SK-N-SH (cell line): ENCODE results near the gene CAMK4. TPM values are rescaled to one million over a fixed set of nuclear protein-coding genes. Genes with fewer than 3 reads are reported as not detected.

Experiments used
- CTCF ChIA-PET: fragments of 300-600, 350-600 bp; formaldehyde crosslinking; extraction: SDS; loops from one replicate; lab custom pipeline; 2021; lab: Yijun Ruan, JAX
- POLR2A ChIA-PET: fragments of 350-600 bp; sonication (Branson Sonifier 250); formaldehyde crosslinking; extraction: SDS; loops from one replicate; lab custom pipeline; 2020; ENCODE audit warnings: antibody characterized with exemption, inconsistent platforms; lab: Yijun Ruan, JAX
- DNase-seq: peaks from one replicate; pipeline ENCODE4 v3.0.0; 2012
- H2AFZ ChIP-seq: fragments of 200-600 bp; sonication (generic); 2 replicates; pipeline ENCODE4 v1.8.1; 2016; ENCODE audit warnings: antibody characterized with exemption, mild to moderate bottlenecking, low read depth
- H3F3A ChIP-seq: fragments of 200-600 bp; sonication (generic); replicated peaks from 2 replicates; pipeline ENCODE3; 2016; ENCODE audit warnings: antibody characterized with exemption, mild to moderate bottlenecking; ENCODE audit not compliant: insufficient read depth
- H3K27ac ChIP-seq, 2 experiments: fragments of 200-500 bp in 1 of 2; fragments of 200-600 bp in 1 of 2; sonication (Bioruptor generic) in 1 of 2; sonication (generic), shearing (Covaris generic) in 1 of 2; 2 replicates each; pipeline versions ENCODE4 v1.5.1 to v1.6.1; 2014 to 2016; ENCODE audit warnings: low read depth in 2 of 2, inconsistent platforms in 1 of 2, low read length in 1 of 2, mild to moderate bottlenecking in 1 of 2, mixed read lengths in 1 of 2
- H3K27me3 ChIP-seq: fragments of 200-600 bp; sonication (generic), shearing (Covaris generic); 2 replicates; pipeline ENCODE4 v1.6.1; 2016; ENCODE audit warnings: mixed run types; ENCODE audit not compliant: insufficient read depth
- H3K36me3 ChIP-seq, 2 experiments: fragments of 200-500 bp in 1 of 2; fragments of 200-600 bp in 1 of 2; sonication (Bioruptor generic) in 1 of 2; sonication (generic) in 1 of 2; replicated peaks in 1 of 2; 2 replicates each; pipeline versions ENCODE3 to v1.5.1; 2014 to 2016; ENCODE audit warnings: low read length in 1 of 2, mild to moderate bottlenecking in 1 of 2; ENCODE audit not compliant: insufficient read depth in 2 of 2, control insufficient read depth in 1 of 2
- H3K4me1 ChIP-seq, 2 experiments: fragments of 200-500 bp in 1 of 2; fragments of 200-600 bp in 1 of 2; sonication (Bioruptor generic) in 1 of 2; sonication (generic), shearing (Covaris generic) in 1 of 2; 2 replicates each; pipeline versions ENCODE4 v1.5.1 to v1.6.1; 2014 to 2016; ENCODE audit warnings: low read depth in 1 of 2, low read length in 1 of 2, mixed run types in 1 of 2; ENCODE audit not compliant: insufficient read depth in 2 of 2, control insufficient read depth in 1 of 2
- H3K4me2 ChIP-seq: fragments of 200-600 bp; sonication (generic), shearing (Covaris generic); 2 replicates; pipeline ENCODE4 v1.6.1; 2017; ENCODE audit warnings: mixed run types
- H3K4me3 ChIP-seq, 2 experiments: fragments of 200-500 bp in 1 of 2; fragments of 200-600 bp in 1 of 2; sonication (Bioruptor generic) in 1 of 2; sonication (generic), shearing (Covaris generic) in 1 of 2; 2 replicates each; pipeline versions ENCODE4 v1.5.1 to v1.8.1; 2014 to 2016; ENCODE audit warnings: low read depth in 2 of 2, inconsistent platforms in 1 of 2, low read length in 1 of 2, mild to moderate bottlenecking in 1 of 2, mixed read lengths in 1 of 2, moderate library complexity in 1 of 2
- H3K79me2 ChIP-seq: fragments of 200-600 bp; sonication (generic); 2 replicates; pipeline ENCODE4 v1.8.1; 2017; ENCODE audit warnings: mild to moderate bottlenecking; ENCODE audit not compliant: insufficient read depth
- H3K9ac ChIP-seq: fragments of 200-600 bp; sonication (generic); 2 replicates; pipeline ENCODE4 v1.6.1; 2017; ENCODE audit warnings: mixed run types
- H3K9me2 ChIP-seq: fragments of 200-600 bp; sonication (generic); 2 replicates; pipeline ENCODE4 v1.6.1; 2017; ENCODE audit warnings: mixed run types
- H3K9me3 ChIP-seq: fragments of 200-600 bp; sonication (generic); 2 replicates; pipeline ENCODE4 v1.6.1; 2017; ENCODE audit warnings: mixed run types, mild to moderate bottlenecking, moderate library complexity
- H4K20me1 ChIP-seq: fragments of 200-600 bp; sonication (generic); 2 replicates; pipeline ENCODE4 v1.6.1; 2017; ENCODE audit warnings: mild to moderate bottlenecking, mixed run types; ENCODE audit not compliant: insufficient read depth
- CHD2 ChIP-seq: fragments of 150-350 bp; IDR thresholded peaks from 2 replicates; pipeline ENCODE4 v1.6.1; 2018; ENCODE audit warnings: low read length; ENCODE audit not compliant: partially characterized antibody
- ELF1 ChIP-seq: IDR thresholded peaks from 2 replicates; pipeline ENCODE4 v1.4.0; 2012
- EP300 ChIP-seq, 2 experiments: IDR thresholded peaks; 2 replicates each; pipeline versions ENCODE4 v1.4.0 to v1.6.1; 2012; ENCODE audit warnings: borderline replicate concordance in 1 of 2, low read depth in 1 of 2, low read length in 1 of 2
- EZH2phosphoT487 ChIP-seq: fragments of 200-600 bp; sonication (generic); IDR thresholded peaks from 2 replicates; pipeline ENCODE4 v1.6.1; 2017; ENCODE audit warnings: low read depth, mixed run types, mild to moderate bottlenecking, antibody characterized with exemption, moderate library complexity, borderline replicate concordance
- FOSL2 ChIP-seq: IDR thresholded peaks from 2 replicates; pipeline ENCODE4 v1.4.0; 2012; ENCODE audit warnings: low read depth, mild to moderate bottlenecking, moderate library complexity, borderline replicate concordance
- GABPA ChIP-seq: IDR thresholded peaks from 2 replicates; pipeline ENCODE4 v1.4.0; 2012; ENCODE audit warnings: low read depth, mild to moderate bottlenecking
- GATA2 ChIP-seq: sonication (generic); formaldehyde crosslinking; IDR thresholded peaks from 2 replicates; pipeline ENCODE4 v1.5.0; 2020; ENCODE audit warnings: mild to moderate bottlenecking, missing genetic modification reagents
- JUND ChIP-seq: IDR thresholded peaks from 2 replicates; pipeline ENCODE4 v1.4.0; 2012
- MXI1 ChIP-seq: IDR thresholded peaks from 2 replicates; pipeline ENCODE4 v1.6.1; 2012; ENCODE audit warnings: mild to moderate bottlenecking, low read depth, low read length, improper control_type of control experiment
- NFIC ChIP-seq: IDR thresholded peaks from 2 replicates; pipeline ENCODE4 v1.4.0; 2012; ENCODE audit warnings: borderline replicate concordance
- RAD21 ChIP-seq: IDR thresholded peaks from 2 replicates; pipeline ENCODE4 v1.6.1; 2012; ENCODE audit warnings: mild to moderate bottlenecking, low read length
- RFX5 ChIP-seq: IDR thresholded peaks from 2 replicates; pipeline ENCODE4 v1.6.1; 2012; ENCODE audit warnings: mild to moderate bottlenecking, improper control_type of control experiment, low read length
- SIN3A ChIP-seq: IDR thresholded peaks from 2 replicates; pipeline ENCODE4 v1.6.1; 2012; ENCODE audit warnings: low read depth, mild to moderate bottlenecking, low read length, moderate library complexity, borderline replicate concordance
- SMC3 ChIP-seq: IDR thresholded peaks from 2 replicates; pipeline ENCODE4 v1.6.1; 2012; ENCODE audit warnings: low read depth, low read length, improper control_type of control experiment
- TEAD4 ChIP-seq: IDR thresholded peaks from 2 replicates; pipeline ENCODE4 v1.4.0; 2012; ENCODE audit warnings: mild to moderate bottlenecking, borderline replicate concordance; ENCODE audit not compliant: insufficient read depth
- USF1 ChIP-seq: IDR thresholded peaks from 2 replicates; pipeline ENCODE4 v1.4.0; 2012; ENCODE audit warnings: low read depth, borderline replicate concordance
- USF2 ChIP-seq: fragments of 150-350 bp; IDR thresholded peaks from 2 replicates; pipeline ENCODE4 v1.6.1; 2017; ENCODE audit warnings: antibody characterized with exemption, low read length, low read depth, borderline replicate concordance
- YY1 ChIP-seq: IDR thresholded peaks from 2 replicates; pipeline ENCODE4 v1.4.0; 2012; ENCODE audit warnings: low read depth, mild to moderate bottlenecking
- ZBTB33 ChIP-seq: IDR thresholded peaks from 2 replicates; pipeline ENCODE4 v1.4.0; 2012; ENCODE audit warnings: low read depth, borderline replicate concordance
- WGBS: methylation state at CpG from one replicate; pipeline ENCODE4 v1.1.6; 2017; ENCODE audit warnings: low lambda C conversion rate; 5-methylcytosine and 5-hydroxymethylcytosine counted together
- polyA plus RNA-seq, 3 experiments: library from polyadenylated mRNA; depleted of rRNA; stranded (reverse); fragments of >200 nt; gene quantifications; 2 replicates each; pipeline ENCODE4 v1.2.3, GENCODE V29; 2012

Gene CAMK4
- polyA plus RNA-seq, 1 of the 3 experiments (the other 2 are of a cell fraction), result 4.1 TPM

GRCh38 chr5:111348661-111349329 is 124.6 kb downstream of the CAMK4 start:
- DNase-seq, result no peak
- 80% methylated on average over 3 of the region's 3 CpGs for WGBS

More at GRCh38 chr5:111348661-111349329, 124.6 kb downstream of the CAMK4 start:
- Histone ChIP-seq H3K4me3 (no peak overlapping the region), H3F3A (no peaks in the 10 kb centered on the region), H3K27ac (no peak overlapping the region), H3K4me1 (peaks cover 0 to 2% of the 10 kb centered on the region in 2 experiments; a peak in 2 of 4 replicates), H3K9me2 (no peaks in the 10 kb centered on the region), H4K20me1 (no peaks in the 10 kb centered on the region), H3K4me2 (no peak overlapping the region), H3K79me2 (no peaks in the 10 kb centered on the region), H2AFZ (no peak overlapping the region), H3K9ac (no peak overlapping the region), H3K9me3 (no peaks in the 10 kb centered on the region), H3K36me3 (no peaks in the 10 kb centered on the region), H3K27me3 (no peaks in the 10 kb centered on the region)
- POLR2A ChIA-PET, result no interaction called here
- TF ChIP-seq ZBTB33 (no peak), EP300 (IDR thresholded peaks at IDR 0.05; ENCODE audit: borderline replicate concordance in 1 of 2, low read depth in 1 of 2, low read length in 1 of 2) (no peak), RAD21 (no peak), YY1 (no peak), SIN3A (no peak), FOSL2 (no peak), CHD2 (no peak), GATA2 (no peak), USF1 (no peak), ELF1 (no peak), EZH2phosphoT487 (no peak), USF2 (no peak), NFIC (no peak), GABPA (no peak), JUND (no peak), RFX5 (no peak), MXI1 (no peak), SMC3 (no peak), TEAD4 (no peak)
- CTCF ChIA-PET, result interaction anchor here (0.9 kb wide), 1 partner anchor 191 kb away, joined by 3 read pairs; no protein-coding TSS in a partner anchor
